Ishikawa (cell line): ENCODE measurements around the gene PRKD2.

Experiments
- CEBPB ChIP-seq: IDR thresholded peaks from 2 replicates; pipeline ENCODE4 v1.6.1; 2012
- CREB1 ChIP-seq: IDR thresholded peaks from 2 replicates; pipeline ENCODE4 v1.6.1; 2012; ENCODE audit warnings: low read depth
- EGR1 ChIP-seq: IDR thresholded peaks from 2 replicates; pipeline ENCODE4 v1.6.1; 2012
- EP300 ChIP-seq: IDR thresholded peaks from 2 replicates; pipeline ENCODE4 v1.6.1; 2012; ENCODE audit warnings: borderline replicate concordance
- FOXM1 ChIP-seq: IDR thresholded peaks from 2 replicates; pipeline ENCODE4 v1.6.1; 2012; ENCODE audit warnings: low read depth, borderline replicate concordance
- NFIC ChIP-seq: IDR thresholded peaks from 2 replicates; pipeline ENCODE4 v1.6.1; 2012
- RAD21 ChIP-seq: IDR thresholded peaks from 2 replicates; pipeline ENCODE4 v1.6.1; 2012; ENCODE audit warnings: low read depth
- REST ChIP-seq: IDR thresholded peaks from 2 replicates; pipeline ENCODE4 v1.6.1; 2012; ENCODE audit warnings: low read depth, mild to moderate bottlenecking
- TAF1 ChIP-seq: IDR thresholded peaks from 2 replicates; pipeline ENCODE4 v1.6.1; 2012; ENCODE audit warnings: low read depth, mild to moderate bottlenecking
- ZBTB7A ChIP-seq: IDR thresholded peaks from 2 replicates; pipeline ENCODE4 v1.6.1; 2012; ENCODE audit warnings: low read depth
- TF ChIP-seq, protein P1 (sequence below): IDR thresholded peaks from 2 replicates; pipeline ENCODE4 v1.6.1; 2012
- TF ChIP-seq, protein P2 (sequence below): IDR thresholded peaks from 2 replicates; pipeline ENCODE4 v1.6.1; 2012

DNA sequence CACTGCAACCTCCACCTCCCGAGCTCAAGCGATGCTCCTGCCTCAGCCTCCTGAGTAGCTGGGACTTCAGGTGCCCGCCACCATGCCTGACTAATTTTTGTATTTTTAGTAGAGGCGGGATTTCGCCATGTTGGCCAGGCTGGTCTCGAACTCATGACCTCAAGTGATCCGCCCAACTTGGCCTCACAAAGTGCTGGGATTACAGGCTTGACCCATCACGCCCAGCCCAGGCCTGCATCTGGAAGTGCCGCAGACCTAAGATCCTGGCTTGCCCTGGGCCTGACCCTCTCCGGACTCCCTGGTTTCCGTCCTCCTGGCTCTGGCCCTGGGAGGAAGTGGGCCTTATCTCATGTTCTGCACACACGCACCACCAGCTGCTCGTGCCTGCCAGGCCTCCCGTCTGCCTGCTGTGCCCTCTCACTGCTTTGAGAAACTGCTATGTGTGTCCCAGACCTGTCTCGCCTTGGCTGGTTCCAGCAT is 87.3 kb downstream of the PRKD2 start:
- no peak for TF ChIP-seq CEBPB
- TF ChIP-seq, protein P1, sequence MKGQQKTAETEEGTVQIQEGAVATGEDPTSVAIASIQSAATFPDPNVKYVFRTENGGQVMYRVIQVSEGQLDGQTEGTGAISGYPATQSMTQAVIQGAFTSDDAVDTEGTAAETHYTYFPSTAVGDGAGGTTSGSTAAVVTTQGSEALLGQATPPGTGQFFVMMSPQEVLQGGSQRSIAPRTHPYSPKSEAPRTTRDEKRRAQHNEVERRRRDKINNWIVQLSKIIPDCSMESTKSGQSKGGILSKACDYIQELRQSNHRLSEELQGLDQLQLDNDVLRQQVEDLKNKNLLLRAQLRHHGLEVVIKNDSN = no peak
- TF ChIP-seq EGR1 = no peak
- TF ChIP-seq FOXM1 = no peak
- no peak for TF ChIP-seq TAF1
- no peak for TF ChIP-seq EP300
- no peak for TF ChIP-seq NFIC
- TF ChIP-seq REST = no peak
- TF ChIP-seq RAD21 = no peak
- TF ChIP-seq ZBTB7A = no peak
- TF ChIP-seq CREB1 = no peak
- TF ChIP-seq, protein P2, sequence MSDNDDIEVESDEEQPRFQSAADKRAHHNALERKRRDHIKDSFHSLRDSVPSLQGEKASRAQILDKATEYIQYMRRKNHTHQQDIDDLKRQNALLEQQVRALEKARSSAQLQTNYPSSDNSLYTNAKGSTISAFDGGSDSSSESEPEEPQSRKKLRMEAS = no peak
